ENCODE data around the gene CYLC1.

CYLC1 gene, protein sequence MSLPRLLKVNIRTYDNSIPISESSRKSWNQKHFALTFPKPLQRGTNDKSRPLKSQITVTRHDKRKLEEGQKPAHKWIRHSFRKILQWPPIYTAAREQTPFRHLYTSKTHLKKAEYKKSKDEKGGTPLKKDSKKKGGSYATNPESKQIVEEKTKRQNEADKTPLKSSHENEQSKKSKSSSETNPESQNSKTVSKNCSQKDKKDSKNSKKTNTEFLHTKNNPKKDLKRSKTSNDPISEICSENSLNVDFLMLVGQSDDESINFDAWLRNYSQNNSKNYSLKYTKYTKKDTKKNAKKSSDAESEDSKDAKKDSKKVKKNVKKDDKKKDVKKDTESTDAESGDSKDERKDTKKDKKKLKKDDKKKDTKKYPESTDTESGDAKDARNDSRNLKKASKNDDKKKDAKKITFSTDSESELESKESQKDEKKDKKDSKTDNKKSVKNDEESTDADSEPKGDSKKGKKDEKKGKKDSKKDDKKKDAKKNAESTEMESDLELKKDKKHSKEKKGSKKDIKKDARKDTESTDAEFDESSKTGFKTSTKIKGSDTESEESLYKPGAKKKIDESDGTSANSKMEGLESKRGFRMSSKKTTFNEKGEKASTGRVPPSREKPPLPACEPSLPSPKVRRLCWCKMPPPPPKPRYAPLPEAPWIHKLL

GRCh38 chrX:83860846-83861245 lies at the start of gene CYLC1:
Gene CYLC1, plus strand, starts transcription at chrX:83861146. Its CDS starts 37 bp downstream, at chrX:83861183.
- DNase-seq = no peak

DNA sequence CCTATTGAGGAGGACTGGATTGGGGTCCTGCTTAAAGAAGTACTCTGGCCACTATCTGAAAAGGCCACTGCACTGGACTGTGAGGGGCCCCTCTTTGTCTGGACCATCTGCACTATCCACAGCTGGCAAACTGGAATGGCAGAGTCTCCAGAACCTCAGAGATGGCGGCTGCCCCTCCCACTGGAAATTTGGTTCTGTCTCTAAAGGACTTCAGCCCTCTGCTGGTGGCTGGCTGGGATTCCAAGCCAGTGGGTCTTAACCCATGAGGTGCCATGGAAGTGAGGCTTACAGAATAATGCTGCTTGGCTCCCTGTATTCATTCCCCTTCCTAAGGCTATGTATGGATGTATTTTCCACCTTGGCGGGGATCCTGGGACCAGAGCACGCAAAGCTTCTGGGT lies 41.6 kb upstream of the CYLC1 start:
- DNase-seq = no peak

GRCh38 chrX:83829874-83830273 lies 31.1 kb upstream of the CYLC1 start:
- no peak for DNase-seq

DNA sequence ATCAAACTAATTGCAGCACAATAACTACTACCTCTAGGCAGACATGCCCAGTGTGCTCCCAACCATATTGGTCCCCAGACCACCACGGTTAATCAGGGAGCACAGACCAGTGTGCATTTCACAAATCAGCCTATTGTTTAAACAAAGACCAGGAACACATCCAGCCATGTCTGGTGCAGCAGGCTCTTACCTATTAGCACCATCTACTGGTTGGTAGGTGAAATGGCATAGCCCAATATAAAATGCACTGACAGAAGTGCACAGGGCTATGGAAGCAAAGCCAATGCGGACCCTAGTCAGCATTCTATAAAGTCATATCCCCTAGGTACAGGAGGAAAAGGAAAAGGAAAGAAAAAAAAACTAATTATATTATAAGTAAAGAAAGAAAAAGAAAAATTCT lies 15.5 kb upstream of the CYLC1 start:
- no peak for DNase-seq

DNA sequence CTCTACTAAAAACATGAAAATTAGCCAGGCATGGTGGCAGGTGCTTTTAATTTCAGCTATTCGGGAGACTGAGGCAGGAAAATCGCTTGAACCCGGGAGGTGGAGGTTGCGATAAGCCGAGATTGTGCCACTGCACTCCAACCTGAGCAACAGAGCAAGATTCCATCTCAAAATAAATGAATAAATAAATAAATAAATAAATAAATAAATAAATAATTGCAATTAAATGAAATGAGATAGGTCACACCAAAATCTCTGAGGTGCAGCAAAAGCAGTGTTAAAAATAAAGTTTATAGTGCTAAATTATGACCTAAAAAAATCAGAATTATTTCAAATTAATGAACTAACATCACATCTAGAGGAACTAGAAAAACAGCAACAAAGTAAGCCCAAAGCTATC lies 13.6 kb upstream of the CYLC1 start:
- no peak for DNase-seq

GRCh38 chrX:83888585-83888984 lies 27.6 kb downstream of the CYLC1 start:
- no peak for DNase-seq

- no peak for DNase-seq
Measured at GRCh38 chrX:83892433-83892832, 31.5 kb downstream of the CYLC1 start.

DNA sequence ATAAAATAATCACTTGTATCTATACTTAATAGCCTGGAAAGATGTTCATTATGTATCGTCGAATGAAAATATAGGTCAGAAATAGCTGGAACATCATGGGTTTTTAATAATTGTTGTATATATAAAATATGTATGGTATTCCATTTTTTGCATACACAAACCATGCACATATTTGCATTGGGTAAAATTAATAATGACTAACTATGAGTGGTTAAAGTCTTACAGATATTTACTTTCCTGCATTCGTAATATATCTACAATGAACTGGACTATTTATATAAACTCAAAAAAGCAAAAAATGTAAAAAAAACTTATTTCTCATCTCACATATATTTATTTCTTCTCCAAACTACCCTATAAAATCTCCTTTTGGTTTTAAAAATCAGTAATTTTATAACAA lies 46.0 kb downstream of the CYLC1 start:
- DNase-seq = no peak

GRCh38 chrX:83916525-83916924 lies 55.6 kb downstream of the CYLC1 start:
- DNase-seq = no peak

DNA sequence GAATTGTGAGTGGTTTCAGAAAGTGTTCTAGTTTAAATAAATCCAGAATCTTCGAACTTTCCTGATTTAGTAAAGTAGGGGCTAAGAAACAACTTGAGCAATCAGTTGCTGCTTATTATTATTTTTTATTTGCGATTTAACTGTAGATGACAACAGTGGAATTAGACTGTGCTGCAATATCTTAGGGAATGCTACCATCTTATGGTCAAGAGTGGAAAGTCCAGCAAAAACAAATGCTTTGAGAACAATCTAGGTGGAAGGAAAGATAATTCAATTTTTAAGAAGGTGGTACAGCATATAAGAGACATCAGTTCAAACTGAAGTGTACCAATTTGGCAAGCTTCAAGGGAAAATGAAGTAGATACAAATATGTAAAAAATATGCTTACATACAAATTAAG lies 73.3 kb downstream of the CYLC1 start:
- no peak for DNase-seq
